Activated CD4-positive, alpha-beta T cell treated with anti-CD3 and anti-CD28 coated beads, Interleukin-10, Interleukin-2, amounts not matched to agents 100 ng/mL and 50 ng/mL, durations not matched to agents 16 hours and 8 hours (primary cell): Measurements from ENCODE around the gene TPRA1.

Experiments used
- DNase-seq: peaks from one replicate; pipeline ENCODE4 v3.0.0-alpha.2; 2020

Gene TPRA1

DNA sequence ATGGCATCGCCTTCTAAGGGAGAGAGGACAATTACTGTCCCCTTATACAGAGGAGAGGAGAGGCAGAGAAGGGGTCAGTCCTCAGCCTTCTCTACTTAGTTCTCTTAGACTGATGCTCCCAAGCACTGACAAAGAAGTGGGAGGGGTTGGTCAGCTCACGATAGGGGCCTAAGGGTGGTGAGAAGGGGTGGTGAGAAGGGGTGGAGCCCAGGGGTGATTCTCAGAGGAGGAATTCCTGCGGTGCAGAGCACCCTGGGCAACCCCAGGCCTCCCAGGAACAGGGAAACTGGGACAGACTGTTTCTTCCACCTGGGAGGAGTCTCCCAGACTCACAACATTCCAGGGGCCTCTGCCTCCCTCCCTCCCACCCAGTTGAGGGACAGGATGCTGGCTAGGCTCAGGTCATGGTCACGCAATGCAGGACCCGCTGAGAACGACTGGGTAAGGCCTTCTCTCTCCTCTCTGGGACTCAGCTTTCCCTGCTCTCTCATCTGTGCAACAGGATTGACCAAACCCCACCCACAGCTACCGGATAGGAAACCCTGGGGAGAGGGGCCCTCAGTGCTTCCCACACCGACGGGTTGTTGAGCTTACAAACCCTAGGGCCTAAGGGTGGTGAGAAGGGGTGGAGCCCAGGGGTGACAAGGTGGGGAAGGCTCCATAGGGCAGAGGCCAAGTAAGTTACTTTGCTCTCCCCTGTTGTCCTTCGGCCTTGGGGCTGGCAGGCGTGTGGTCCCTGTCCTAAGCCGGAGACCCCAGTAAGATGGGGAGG lies 1.5 kb downstream of the TPRA1 start:
- peak; percentile 43 for DNase-seq

- DNase-seq: no peak
Measured at GRCh38 chr3:127587876-127588275, 2.7 kb downstream of the TPRA1 start.

DNA sequence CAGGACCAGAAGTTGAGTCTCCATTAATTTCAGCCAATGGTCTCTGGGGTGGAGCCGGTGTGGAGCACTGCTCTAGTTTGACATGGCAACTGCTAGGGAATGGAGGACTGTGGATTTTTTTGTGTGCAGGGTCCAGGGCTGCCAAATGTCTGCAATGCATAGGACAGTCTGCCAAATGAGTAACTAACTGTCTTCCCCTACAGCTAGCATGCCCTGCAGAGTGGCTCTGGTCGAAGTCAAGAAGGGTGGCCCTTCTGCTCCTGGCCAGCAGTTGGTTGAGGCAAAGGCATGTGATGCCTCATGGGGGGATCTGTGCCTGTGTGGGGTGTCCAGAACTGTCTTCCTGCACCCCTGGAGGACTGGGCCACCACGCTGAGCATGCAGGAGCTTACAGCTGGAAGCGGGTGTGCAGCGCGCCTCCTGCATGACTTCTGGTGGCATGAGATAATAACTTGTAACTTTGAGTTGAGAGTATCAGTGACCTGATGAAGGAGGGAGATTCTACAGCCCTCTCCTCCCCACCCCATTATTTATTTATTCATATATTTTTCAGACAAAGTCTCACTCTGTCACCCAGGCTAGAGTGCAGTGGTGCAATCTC lies 4.6 kb downstream of the TPRA1 start:
- DNase-seq: no peak

DNA sequence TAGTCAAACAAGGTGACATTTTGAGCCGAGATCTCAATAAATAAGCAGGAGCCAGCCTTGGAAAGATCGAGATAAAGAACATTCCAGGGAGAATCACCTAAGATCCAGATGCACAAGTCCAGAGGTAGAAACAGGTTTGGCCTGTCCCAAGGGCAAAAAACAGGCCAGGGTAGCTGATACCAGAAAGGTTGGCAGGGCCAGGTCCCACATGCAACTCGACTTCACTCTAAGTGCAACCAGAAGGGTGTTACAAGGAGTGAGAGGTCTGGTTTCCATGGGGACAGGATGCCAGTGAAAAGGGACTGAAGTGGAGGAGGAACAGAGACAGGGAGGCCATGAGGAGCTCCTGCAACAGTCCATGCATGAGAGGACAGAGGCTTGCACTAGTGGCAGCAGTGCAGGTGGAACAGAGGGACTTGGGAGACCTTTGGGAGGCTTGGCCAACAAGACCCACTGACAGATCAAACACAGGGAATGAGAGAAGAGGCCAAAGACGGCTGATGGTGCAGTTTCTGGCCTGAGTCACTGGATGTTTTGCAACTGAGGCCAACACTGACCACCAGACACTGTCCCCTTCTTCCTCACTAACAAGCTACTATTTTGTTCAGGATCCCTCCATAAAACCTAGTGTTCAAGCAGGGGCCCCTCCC lies 5.2 kb downstream of the TPRA1 start:
- no peak for DNase-seq

DNA sequence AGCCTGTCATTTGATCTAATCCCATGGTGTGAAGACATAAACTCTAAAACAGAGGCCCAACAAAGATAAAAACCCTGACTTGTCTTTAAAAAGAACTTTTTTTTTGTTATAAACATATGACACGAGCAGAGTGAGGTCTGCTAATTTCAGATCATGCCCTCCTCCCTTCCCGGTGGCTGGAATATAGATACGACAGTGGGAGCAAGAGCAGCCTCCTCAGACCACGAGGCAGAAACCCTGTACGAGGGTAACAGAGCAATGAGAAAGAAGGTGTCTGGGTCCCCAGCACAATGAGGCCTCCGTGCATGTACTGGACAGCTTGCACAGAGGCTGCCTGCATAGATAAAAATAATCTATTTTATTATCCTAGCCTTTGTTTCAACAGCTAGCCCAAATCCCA lies 5.8 kb downstream of the TPRA1 start:
- no peak for DNase-seq

- no peak for DNase-seq
Measured at GRCh38 chr3:127580327-127581060, 10.0 kb downstream of the TPRA1 start.

DNA sequence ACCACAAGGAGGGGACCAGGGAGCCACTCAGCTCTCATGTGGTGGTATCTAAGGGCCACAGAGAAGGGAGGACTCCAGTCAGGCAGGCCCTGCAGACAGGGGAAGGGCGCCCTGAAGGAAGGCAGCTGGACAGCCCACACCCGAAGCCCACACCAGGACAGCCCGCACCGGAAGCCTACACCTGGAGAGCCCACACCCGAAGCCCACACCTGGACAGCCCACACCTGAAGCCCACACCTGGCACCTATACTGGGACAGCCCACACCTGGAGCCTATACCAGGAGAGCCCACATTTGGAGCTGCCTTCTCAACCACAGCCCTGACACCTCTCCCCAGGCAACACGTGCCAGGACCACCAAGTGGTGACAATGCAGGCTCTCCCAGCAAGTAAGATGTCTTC lies 11.7 kb downstream of the TPRA1 start:
- DNase-seq: no peak

DNA sequence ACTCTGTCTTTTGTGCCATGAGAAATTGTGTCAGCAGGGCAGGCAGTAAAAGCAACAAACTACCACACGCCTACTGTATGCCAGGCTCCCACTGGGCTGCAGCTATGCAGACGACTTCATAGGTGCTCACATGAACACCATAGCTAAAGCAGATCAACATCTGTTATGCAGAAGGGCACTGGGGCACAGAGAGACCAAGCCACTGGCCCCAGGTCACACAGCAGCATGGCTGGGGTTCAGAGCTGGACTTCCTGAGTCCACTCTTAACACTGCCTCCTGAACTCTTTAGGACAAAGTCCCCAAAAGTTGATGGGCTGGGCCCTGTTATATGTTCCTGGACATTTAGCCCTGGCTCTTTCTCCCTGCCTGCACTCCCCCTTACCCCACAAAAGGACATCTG lies 12.4 kb downstream of the TPRA1 start:
- DNase-seq: no peak

GRCh38 chr3:127577448-127577847 lies 13.1 kb downstream of the TPRA1 start:
- DNase-seq: no peak

DNA sequence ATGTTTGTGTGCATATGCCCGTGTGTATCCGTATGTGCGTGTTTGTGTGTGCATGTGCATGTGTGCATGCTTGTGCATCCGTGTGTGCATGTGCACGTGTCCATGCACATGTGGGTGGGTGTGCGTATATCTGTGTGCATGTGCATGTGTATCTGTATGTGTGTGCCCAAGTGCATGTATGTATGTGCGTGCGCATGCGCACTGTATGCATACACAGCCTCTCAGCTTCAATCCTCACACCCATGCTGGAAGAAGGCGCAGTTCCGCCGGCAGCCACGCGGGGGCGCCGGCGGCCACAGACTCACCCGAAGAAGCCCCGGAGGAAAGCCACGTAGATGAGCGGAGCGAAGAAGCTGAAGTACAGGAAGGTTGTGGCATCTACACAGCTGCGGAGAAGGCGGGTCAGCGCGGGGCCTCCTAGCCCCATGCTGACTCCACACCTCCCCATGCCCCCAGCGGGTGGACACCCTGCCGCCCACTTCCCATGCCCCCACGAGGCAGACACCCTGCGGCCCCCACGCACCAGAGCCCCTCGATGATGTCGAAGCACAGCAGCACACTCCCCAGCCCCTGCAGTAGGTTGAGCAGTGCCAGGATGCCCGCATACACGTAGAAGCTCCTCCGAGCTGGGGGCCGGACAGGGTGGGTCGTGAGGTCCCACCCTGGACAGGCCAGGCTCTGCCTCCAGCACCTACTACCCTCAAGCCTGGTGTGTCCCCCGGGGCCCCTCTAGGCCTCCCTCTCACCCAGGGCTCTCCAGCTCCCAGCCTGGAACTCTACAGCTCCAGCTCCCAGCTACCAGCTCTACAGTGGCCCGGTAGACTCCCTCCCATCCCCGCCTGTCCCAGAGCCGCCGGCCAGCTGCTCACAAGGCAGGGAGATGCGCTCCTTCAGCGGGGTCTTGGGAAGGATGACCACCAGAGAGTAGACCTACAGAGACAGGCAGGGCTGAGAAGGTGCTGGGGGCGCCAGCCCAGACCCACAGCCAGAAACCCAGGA lies 15.4 kb downstream of the TPRA1 start:
- peak; percentile 93 for DNase-seq

- no peak for DNase-seq
Measured at GRCh38 chr3:127573912-127574311, 16.6 kb downstream of the TPRA1 start.

GRCh38 chr3:127573401-127573800 lies 17.1 kb downstream of the TPRA1 start:
- no peak for DNase-seq

GRCh38 chr3:127572735-127573134 lies 17.8 kb downstream of the TPRA1 start:
- DNase-seq: no peak

DNA sequence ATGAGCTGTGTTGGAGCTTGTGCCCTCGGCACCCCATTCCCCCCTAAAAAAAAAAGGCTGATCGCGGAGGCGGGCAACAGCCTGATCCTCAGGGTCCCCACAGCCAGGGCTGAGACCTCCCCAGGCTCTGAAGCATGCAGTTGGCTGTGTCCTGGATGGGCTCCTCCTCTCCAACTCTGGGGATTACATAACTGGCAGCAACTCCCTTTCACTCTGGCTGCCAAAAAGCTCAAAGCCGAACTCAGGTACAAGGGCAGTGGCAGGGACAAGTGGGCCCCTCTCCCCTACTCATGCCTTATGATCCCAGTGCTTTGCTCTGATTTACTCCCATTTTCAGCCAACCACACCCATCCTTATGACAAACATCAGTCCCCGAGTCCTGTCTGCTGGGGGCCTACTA lies 18.3 kb downstream of the TPRA1 start:
- DNase-seq: no peak

GRCh38 chr3:127570520-127570919 lies 20.0 kb downstream of the TPRA1 start:
- no peak for DNase-seq

DNA sequence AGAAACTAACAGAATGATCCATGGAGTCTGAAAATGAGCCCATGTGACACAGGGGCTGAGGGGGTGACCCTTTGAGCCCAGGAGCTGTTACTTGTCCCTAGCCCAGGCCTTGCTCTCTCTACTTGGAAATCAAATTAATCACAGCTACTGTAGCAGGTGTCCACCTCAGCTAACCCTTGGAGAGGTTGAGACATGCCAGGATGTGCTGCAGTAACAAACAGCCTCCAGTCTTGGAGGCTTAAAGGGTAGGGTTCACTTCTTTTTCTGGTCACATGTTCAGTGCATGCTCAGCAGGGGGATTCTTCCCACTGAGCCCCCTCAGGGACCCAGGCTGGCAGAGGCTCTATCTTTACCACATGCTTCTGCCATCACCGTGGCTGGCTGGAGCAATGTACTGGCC lies 21.4 kb downstream of the TPRA1 start:
- DNase-seq: no peak

DNA sequence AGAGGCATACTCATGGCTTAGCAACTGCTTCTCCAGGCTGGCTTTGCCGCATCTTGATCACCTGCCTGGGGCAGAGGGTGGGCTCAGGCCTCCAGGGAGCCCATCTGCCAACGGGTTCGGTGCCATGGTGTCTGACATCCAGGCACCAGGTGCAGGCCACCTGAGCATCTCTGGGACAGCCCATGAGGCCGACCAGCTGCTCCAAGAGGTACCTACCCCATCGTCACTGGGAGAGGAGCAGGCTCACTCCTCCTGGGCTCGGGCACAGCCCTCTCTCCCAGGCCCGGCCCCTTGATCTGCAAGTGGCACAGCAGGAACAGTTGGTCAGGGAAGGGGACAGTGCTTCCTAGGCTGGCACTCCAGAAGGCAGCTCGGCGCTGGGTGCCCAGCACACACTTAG lies 21.9 kb downstream of the TPRA1 start:
- DNase-seq: no peak

DNA sequence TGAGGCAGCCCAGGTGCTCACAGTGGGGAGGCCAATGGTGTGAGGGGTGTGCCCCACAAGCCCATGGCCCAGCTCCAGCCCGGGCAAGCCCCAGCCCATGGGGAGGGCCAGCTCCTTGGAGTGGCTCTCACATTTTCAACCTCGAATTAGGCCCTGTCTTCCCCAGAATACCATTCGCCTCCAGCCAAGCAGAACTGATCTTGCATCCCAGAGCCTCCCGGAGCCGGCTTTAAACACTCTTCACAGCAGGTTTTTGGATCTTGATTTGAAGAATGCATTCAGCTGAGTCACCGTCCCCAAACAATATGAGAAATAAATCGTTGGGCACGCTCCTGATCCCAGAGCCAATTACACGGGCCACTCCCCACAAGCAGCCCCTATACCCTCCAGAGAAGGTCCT lies 23.7 kb downstream of the TPRA1 start:
- DNase-seq: no peak

GRCh38 chr3:127565711-127566110 lies 24.8 kb downstream of the TPRA1 start:
- DNase-seq: no peak

GRCh38 chr3:127560051-127560787 lies 30.3 kb downstream of the TPRA1 start:
- DNase-seq: peak; percentile 19

GRCh38 chr3:127556565-127556964 lies 34.0 kb downstream of the TPRA1 start:
- no peak for DNase-seq

- DNase-seq: no peak
Measured at GRCh38 chr3:127555108-127555507, 35.4 kb downstream of the TPRA1 start.
